SK-N-SH treated with all-trans-retinoic acid at 6 μM for 48 hours (cell line): ENCODE data around the gene POU2F1.
A peak's percentile ranks its signal among the peaks of the same experiment; 100 is the strongest.

Experiments used
- ATAC-seq: fragments of 200-7000 bp; cut with Tn5 transposase; 3 replicates; pipeline ENCODE4 v1.9.1; 2020; ENCODE audit warnings: mild to moderate bottlenecking, moderate library complexity
- ARNTL ChIP-seq: fragments of 450-650 bp; formaldehyde crosslinking; IDR thresholded peaks from 2 replicates; pipeline ENCODE4 v1.5.0; 2020; ENCODE audit warnings: low read depth, mild to moderate bottlenecking, moderate library complexity, borderline replicate concordance
- BACH2 ChIP-seq: fragments of 250-450 bp; sonication (Bioruptor Pico); IDR thresholded peaks from 2 replicates; pipeline ENCODE4 v1.9.0; 2021; ENCODE audit warnings: mild to moderate bottlenecking, borderline replicate concordance
- CSDC2 ChIP-seq: fragments of 250-450 bp; sonication (Bioruptor Pico); IDR thresholded peaks from 2 replicates; pipeline ENCODE4 v1.5.0; 2020; ENCODE audit warnings: mild to moderate bottlenecking, moderate library complexity
- ESRRG ChIP-seq: fragments of 250-450 bp; sonication (Bioruptor Pico); IDR thresholded peaks from 2 replicates; pipeline ENCODE4 v1.6.1; 2021; ENCODE audit warnings: mild to moderate bottlenecking
- GLIS3 ChIP-seq: fragments of 250-450 bp; sonication (Bioruptor Pico); IDR thresholded peaks from 2 replicates; pipeline ENCODE4 v1.5.0; 2020; ENCODE audit warnings: mild to moderate bottlenecking, moderate library complexity
- ISL1 ChIP-seq: fragments of 250-450 bp; sonication (Bioruptor Pico); IDR thresholded peaks from 2 replicates; pipeline ENCODE4 v2.1.2; 2022; ENCODE audit warnings: mild to moderate bottlenecking, moderate library complexity
- OSR1 ChIP-seq: fragments of 250-450 bp; sonication (Bioruptor Pico); IDR thresholded peaks from 2 replicates; pipeline ENCODE4 v1.8.0; 2022; ENCODE audit warnings: moderate library complexity, mild to moderate bottlenecking, inconsistent platforms
- PPARA ChIP-seq: fragments of 250-450 bp; sonication (Bioruptor Pico); IDR thresholded peaks from 2 replicates; pipeline ENCODE4 v1.5.0; 2020; ENCODE audit warnings: mild to moderate bottlenecking, borderline replicate concordance
- SNAI2 ChIP-seq: fragments of 250-450 bp; sonication (Bioruptor Pico); IDR thresholded peaks from 2 replicates; pipeline ENCODE4 v1.5.0; 2020; ENCODE audit warnings: mild to moderate bottlenecking, moderate library complexity
- TCF4 ChIP-seq: fragments of 250-450 bp; sonication (Bioruptor Pico); IDR thresholded peaks from 2 replicates; pipeline ENCODE4 v1.8.0; 2021; ENCODE audit warnings: mild to moderate bottlenecking, moderate library complexity, borderline replicate concordance
- TOX ChIP-seq: fragments of 250-450 bp; sonication (Bioruptor Pico); IDR thresholded peaks from 2 replicates; pipeline ENCODE4 v1.8.0; 2021; ENCODE audit warnings: mild to moderate bottlenecking, moderate library complexity, borderline replicate concordance
- ZC3H10 ChIP-seq: fragments of 250-450 bp; sonication (Bioruptor Pico); IDR thresholded peaks from 2 replicates; pipeline ENCODE4 v1.5.1; 2021; ENCODE audit warnings: mild to moderate bottlenecking, moderate library complexity
- ZFP3 ChIP-seq: fragments of 250-450 bp; sonication (Bioruptor Pico); IDR thresholded peaks from 2 replicates; pipeline ENCODE4 v1.5.0; 2020; ENCODE audit warnings: mild to moderate bottlenecking, moderate library complexity
- ZNF70 ChIP-seq: fragments of 450-650 bp; formaldehyde crosslinking; IDR thresholded peaks from 2 replicates; pipeline ENCODE4 v1.5.0; 2020; ENCODE audit warnings: mild to moderate bottlenecking, moderate library complexity
- TF ChIP-seq, protein P1 (sequence below): fragments of 250-450 bp; sonication (Bioruptor Pico); IDR thresholded peaks from 2 replicates; pipeline ENCODE4 v1.5.0; 2020; ENCODE audit warnings: mild to moderate bottlenecking, moderate library complexity
- TF ChIP-seq, protein P2 (sequence below): fragments of 250-450 bp; sonication (Bioruptor Pico); IDR thresholded peaks from 2 replicates; pipeline ENCODE4 v1.5.1; 2021; ENCODE audit warnings: mild to moderate bottlenecking, moderate library complexity
- TF ChIP-seq, protein P3 (sequence below): fragments of 250-450 bp; sonication (Bioruptor Pico); IDR thresholded peaks from 2 replicates; pipeline ENCODE4 v1.8.0; 2020; ENCODE audit warnings: mild to moderate bottlenecking, moderate library complexity, borderline replicate concordance
- TF ChIP-seq, protein P4 (sequence below): fragments of 250-450 bp; sonication (Bioruptor Pico); IDR thresholded peaks from 2 replicates; pipeline ENCODE4 v1.5.1; 2020; ENCODE audit warnings: low read depth, mild to moderate bottlenecking, moderate library complexity

POU2F1 gene

DNA sequence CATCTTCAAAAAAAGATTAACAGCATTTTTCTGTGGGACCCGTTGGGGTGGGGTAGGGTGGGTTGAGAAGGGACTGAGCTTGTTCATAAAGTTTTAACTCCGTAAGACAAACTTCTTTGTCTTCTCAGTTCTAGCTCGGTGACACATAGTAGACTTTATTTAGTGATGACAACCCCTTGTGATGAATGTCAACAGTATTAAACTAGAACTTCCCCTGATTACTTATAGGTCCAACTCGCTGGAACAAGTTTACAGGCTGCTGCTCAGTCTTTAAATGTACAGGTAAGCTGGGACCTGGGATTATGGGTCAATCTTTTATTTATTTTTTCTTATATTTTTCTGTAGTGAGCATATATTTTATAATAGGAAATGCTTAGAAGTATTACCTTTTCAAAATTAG lies 149.2 kb downstream of the POU2F1 start:
- ATAC-seq: no peak
- TF ChIP-seq BACH2 (CRISPR knock-in tag): no peak
- TF ChIP-seq, protein P1, sequence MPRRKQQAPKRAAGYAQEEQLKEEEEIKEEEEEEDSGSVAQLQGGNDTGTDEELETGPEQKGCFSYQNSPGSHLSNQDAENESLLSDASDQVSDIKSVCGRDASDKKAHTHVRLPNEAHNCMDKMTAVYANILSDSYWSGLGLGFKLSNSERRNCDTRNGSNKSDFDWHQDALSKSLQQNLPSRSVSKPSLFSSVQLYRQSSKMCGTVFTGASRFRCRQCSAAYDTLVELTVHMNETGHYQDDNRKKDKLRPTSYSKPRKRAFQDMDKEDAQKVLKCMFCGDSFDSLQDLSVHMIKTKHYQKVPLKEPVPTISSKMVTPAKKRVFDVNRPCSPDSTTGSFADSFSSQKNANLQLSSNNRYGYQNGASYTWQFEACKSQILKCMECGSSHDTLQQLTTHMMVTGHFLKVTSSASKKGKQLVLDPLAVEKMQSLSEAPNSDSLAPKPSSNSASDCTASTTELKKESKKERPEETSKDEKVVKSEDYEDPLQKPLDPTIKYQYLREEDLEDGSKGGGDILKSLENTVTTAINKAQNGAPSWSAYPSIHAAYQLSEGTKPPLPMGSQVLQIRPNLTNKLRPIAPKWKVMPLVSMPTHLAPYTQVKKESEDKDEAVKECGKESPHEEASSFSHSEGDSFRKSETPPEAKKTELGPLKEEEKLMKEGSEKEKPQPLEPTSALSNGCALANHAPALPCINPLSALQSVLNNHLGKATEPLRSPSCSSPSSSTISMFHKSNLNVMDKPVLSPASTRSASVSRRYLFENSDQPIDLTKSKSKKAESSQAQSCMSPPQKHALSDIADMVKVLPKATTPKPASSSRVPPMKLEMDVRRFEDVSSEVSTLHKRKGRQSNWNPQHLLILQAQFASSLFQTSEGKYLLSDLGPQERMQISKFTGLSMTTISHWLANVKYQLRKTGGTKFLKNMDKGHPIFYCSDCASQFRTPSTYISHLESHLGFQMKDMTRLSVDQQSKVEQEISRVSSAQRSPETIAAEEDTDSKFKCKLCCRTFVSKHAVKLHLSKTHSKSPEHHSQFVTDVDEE (CRISPR knock-in tag): no peak
- no peak for TF ChIP-seq ZFP3
- no peak for TF ChIP-seq PPARA (CRISPR knock-in tag)
- TF ChIP-seq, protein P2, sequence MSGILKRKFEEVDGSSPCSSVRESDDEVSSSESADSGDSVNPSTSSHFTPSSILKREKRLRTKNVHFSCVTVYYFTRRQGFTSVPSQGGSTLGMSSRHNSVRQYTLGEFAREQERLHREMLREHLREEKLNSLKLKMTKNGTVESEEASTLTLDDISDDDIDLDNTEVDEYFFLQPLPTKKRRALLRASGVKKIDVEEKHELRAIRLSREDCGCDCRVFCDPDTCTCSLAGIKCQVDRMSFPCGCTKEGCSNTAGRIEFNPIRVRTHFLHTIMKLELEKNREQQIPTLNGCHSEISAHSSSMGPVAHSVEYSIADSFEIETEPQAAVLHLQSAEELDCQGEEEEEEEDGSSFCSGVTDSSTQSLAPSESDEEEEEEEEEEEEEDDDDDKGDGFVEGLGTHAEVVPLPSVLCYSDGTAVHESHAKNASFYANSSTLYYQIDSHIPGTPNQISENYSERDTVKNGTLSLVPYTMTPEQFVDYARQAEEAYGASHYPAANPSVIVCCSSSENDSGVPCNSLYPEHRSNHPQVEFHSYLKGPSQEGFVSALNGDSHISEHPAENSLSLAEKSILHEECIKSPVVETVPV (CRISPR knock-in tag): no peak
- no peak for TF ChIP-seq TOX (CRISPR knock-in tag)
- TF ChIP-seq, protein P3, sequence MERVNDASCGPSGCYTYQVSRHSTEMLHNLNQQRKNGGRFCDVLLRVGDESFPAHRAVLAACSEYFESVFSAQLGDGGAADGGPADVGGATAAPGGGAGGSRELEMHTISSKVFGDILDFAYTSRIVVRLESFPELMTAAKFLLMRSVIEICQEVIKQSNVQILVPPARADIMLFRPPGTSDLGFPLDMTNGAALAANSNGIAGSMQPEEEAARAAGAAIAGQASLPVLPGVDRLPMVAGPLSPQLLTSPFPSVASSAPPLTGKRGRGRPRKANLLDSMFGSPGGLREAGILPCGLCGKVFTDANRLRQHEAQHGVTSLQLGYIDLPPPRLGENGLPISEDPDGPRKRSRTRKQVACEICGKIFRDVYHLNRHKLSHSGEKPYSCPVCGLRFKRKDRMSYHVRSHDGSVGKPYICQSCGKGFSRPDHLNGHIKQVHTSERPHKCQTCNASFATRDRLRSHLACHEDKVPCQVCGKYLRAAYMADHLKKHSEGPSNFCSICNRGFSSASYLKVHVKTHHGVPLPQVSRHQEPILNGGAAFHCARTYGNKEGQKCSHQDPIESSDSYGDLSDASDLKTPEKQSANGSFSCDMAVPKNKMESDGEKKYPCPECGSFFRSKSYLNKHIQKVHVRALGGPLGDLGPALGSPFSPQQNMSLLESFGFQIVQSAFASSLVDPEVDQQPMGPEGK (CRISPR knock-in tag): no peak
- no peak for TF ChIP-seq OSR1 (CRISPR knock-in tag)
- TF ChIP-seq SNAI2 (CRISPR knock-in tag): no peak
- TF ChIP-seq, protein P4, sequence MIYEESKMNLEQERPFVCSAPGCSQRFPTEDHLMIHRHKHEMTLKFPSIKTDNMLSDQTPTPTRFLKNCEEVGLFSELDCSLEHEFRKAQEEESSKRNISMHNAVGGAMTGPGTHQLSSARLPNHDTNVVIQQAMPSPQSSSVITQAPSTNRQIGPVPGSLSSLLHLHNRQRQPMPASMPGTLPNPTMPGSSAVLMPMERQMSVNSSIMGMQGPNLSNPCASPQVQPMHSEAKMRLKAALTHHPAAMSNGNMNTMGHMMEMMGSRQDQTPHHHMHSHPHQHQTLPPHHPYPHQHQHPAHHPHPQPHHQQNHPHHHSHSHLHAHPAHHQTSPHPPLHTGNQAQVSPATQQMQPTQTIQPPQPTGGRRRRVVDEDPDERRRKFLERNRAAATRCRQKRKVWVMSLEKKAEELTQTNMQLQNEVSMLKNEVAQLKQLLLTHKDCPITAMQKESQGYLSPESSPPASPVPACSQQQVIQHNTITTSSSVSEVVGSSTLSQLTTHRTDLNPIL: no peak
- TF ChIP-seq ARNTL: no peak
- no peak for TF ChIP-seq CSDC2 (CRISPR knock-in tag)
- TF ChIP-seq ZNF70 (CRISPR knock-in tag): no peak
- TF ChIP-seq ESRRG (CRISPR knock-in tag): no peak

DNA sequence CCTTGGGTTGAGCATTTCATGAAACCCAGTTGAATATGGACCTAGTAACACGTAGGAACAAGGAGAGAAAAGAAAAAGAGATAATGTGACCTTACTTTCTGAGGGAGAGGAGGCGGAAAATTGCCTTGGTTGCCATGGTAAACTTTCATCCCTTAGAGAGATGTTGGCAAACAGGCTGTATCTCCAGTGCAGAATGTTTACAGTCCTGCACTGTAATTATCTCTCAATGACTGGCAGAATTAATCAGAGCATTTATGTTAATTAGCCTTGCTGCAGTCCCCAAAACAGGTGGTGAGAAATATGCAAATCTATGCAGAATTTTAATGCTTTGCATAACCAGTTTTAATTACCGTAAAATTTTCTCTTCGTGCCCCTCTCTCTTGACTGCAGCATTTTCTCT lies 150.3 kb downstream of the POU2F1 start:
- no peak for TF ChIP-seq GLIS3 (CRISPR knock-in tag)
- TF ChIP-seq PPARA (CRISPR knock-in tag): no peak
- no peak for TF ChIP-seq ISL1 (CRISPR knock-in tag)
- TF ChIP-seq TCF4: no peak
- TF ChIP-seq CSDC2 (CRISPR knock-in tag): no peak
- ATAC-seq: no peak

DNA sequence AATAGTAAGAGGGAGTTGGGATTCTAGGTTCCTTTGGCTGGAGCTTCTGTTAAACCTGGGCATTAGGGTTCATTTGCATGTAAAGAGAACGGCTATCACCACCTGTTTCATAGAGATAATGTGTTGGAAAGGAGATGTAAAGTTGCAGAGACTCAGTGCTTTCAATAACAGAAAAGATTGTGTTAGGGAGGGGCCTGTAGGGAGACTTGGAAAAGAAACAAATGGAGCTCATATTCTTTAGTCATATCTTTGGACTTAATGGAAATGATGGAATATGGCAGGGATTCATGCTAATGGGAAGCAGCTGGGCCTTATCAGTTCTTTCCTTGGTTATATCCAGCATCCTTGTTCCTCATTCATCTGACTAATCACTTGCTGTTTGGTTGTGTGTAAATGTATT lies 152.7 kb downstream of the POU2F1 start:
- ATAC-seq: peak; percentile 79
- TF ChIP-seq, protein P1 (CRISPR knock-in tag): 0 out of 2 replicates have a peak, but pooled peaks have one; percentile 53
- TF ChIP-seq ZC3H10: no peak
- TF ChIP-seq, protein P4: no peak
- TF ChIP-seq TCF4: peak; percentile 76
